Measurements from ENCODE around the gene ZSCAN9. TPM values are rescaled to one million over a fixed set of nuclear protein-coding genes. Genes with fewer than 3 reads are reported as not detected.

ZSCAN9 gene
- total RNA-seq, 1 experiment from 2014 or later, result 13.9 TPM

GRCh38 chr6:28205879-28206278, 19.2 kb upstream of the ZSCAN9 start:
- Histone ChIP-seq H3K4me1 (no peaks in the 10 kb centered on the region), H3K9me3 (no peaks in the 10 kb centered on the region), H3K36me3 (ENCODE audit: control insufficient read depth, insufficient read depth, low read length) (no peaks in the 10 kb centered on the region), H3K4me3 (ENCODE audit: low read depth, low read length) (no peak overlapping the region), H3K27me3 (replicated peaks; ENCODE audit: control insufficient read depth, insufficient read depth, low read length) (no peaks in the 10 kb centered on the region)
- no peak for DNase-seq
- TF ChIP-seq CTCF (IDR thresholded peaks at IDR 0.05; ENCODE audit: insufficient read depth in 1 of 2, low read depth in 1 of 2, low read length in 1 of 2, severe bottlenecking in 1 of 2, unreplicated experiment in 1 of 2), result no peak
- no peaks in the 10 kb centered on the region for H3K36me3 Mint-ChIP-seq (ENCODE audit: insufficient read depth, unreplicated experiment)
- H3K4me3 Mint-ChIP-seq (ENCODE audit: unreplicated experiment), result no peak overlapping the region
- H3K27ac Mint-ChIP-seq (ENCODE audit: unreplicated experiment), result no peak overlapping the region
- H3K9me3 Mint-ChIP-seq (ENCODE audit: unreplicated experiment), result no peaks in the 10 kb centered on the region
- H3K27me3 Mint-ChIP-seq (ENCODE audit: insufficient read depth, unreplicated experiment), result peaks cover 14% of the 10 kb centered on the region
- H3K4me1 Mint-ChIP-seq (ENCODE audit: low read depth, unreplicated experiment), result no peaks in the 10 kb centered on the region
- ChIA-PET POLR2A (no interaction called here), CTCF (no interaction called here)
- intact Hi-C loops (cut with micrococcal nuclease; ENCODE audit: unreplicated experiment), result no loop called here
- BruUV-seq (replicated peaks), result no TSS peak

GRCh38 chr6:28206527-28206926, 18.5 kb upstream of the ZSCAN9 start:
- H3K9me3 Mint-ChIP-seq (ENCODE audit: unreplicated experiment), result no peaks in the 10 kb centered on the region
- Histone ChIP-seq H3K4me1 (no peaks in the 10 kb centered on the region), H3K4me3 (ENCODE audit: low read depth, low read length) (no peak overlapping the region), H3K9me3 (no peaks in the 10 kb centered on the region), H3K27me3 (replicated peaks; ENCODE audit: control insufficient read depth, insufficient read depth, low read length) (no peaks in the 10 kb centered on the region), H3K36me3 (ENCODE audit: control insufficient read depth, insufficient read depth, low read length) (no peaks in the 10 kb centered on the region)
- no peaks in the 10 kb centered on the region for H3K36me3 Mint-ChIP-seq (ENCODE audit: insufficient read depth, unreplicated experiment)
- ChIA-PET POLR2A (no interaction called here), CTCF (no interaction called here)
- no peak for TF ChIP-seq CTCF (IDR thresholded peaks at IDR 0.05; ENCODE audit: insufficient read depth in 1 of 2, low read depth in 1 of 2, low read length in 1 of 2, severe bottlenecking in 1 of 2, unreplicated experiment in 1 of 2)
- H3K27me3 Mint-ChIP-seq (ENCODE audit: insufficient read depth, unreplicated experiment), result peaks cover 14% of the 10 kb centered on the region
- intact Hi-C loops (cut with micrococcal nuclease; ENCODE audit: unreplicated experiment), result no loop called here
- no peak for DNase-seq
- no peaks in the 10 kb centered on the region for H3K4me1 Mint-ChIP-seq (ENCODE audit: low read depth, unreplicated experiment)
- no peak overlapping the region for H3K4me3 Mint-ChIP-seq (ENCODE audit: unreplicated experiment)
- no TSS peak for BruUV-seq (replicated peaks)
- no peak overlapping the region for H3K27ac Mint-ChIP-seq (ENCODE audit: unreplicated experiment)

- ChIA-PET POLR2A (no interaction called here), CTCF (no interaction called here)
- Mint-ChIP-seq H3K36me3 (ENCODE audit: insufficient read depth, unreplicated experiment) (no peaks in the 10 kb centered on the region), H3K9me3 (ENCODE audit: unreplicated experiment) (no peaks in the 10 kb centered on the region), H3K4me3 (ENCODE audit: unreplicated experiment) (no peak overlapping the region), H3K4me1 (ENCODE audit: low read depth, unreplicated experiment) (peaks cover under 1% of the 10 kb centered on the region), H3K27me3 (ENCODE audit: insufficient read depth, unreplicated experiment) (peaks cover 14% of the 10 kb centered on the region), H3K27ac (ENCODE audit: unreplicated experiment) (no peak overlapping the region)
- intact Hi-C loops (cut with micrococcal nuclease; ENCODE audit: unreplicated experiment), result no loop called here
- BruUV-seq (replicated peaks), result no TSS peak
- no peaks in the 10 kb centered on the region for H3K4me1 ChIP-seq
- no peaks in the 10 kb centered on the region for H3K27me3 ChIP-seq (replicated peaks; ENCODE audit: control insufficient read depth, insufficient read depth, low read length)
- no peaks in the 10 kb centered on the region for H3K9me3 ChIP-seq
- no peak overlapping the region for H3K4me3 ChIP-seq (ENCODE audit: low read depth, low read length)
- no peak for DNase-seq
- H3K36me3 ChIP-seq (ENCODE audit: control insufficient read depth, insufficient read depth, low read length), result no peaks in the 10 kb centered on the region
- no peak for TF ChIP-seq CTCF (IDR thresholded peaks at IDR 0.05; ENCODE audit: insufficient read depth in 1 of 2, low read depth in 1 of 2, low read length in 1 of 2, severe bottlenecking in 1 of 2, unreplicated experiment in 1 of 2)
Observed at GRCh38 chr6:28206928-28207509, 18.1 kb upstream of the ZSCAN9 start.

All from Caco-2 (cell line).